HepG2 (cell line): ENCODE results near the gene GADL1.

Source experiments
- ARHGAP35 ChIP-seq: sonication (generic); formaldehyde crosslinking; IDR thresholded peaks from 2 replicates; pipeline ENCODE4 v1.9.0; 2022; ENCODE audit warnings: mild to moderate bottlenecking, inconsistent platforms, moderate library complexity, missing genetic modification reagents, borderline replicate concordance
- CTCF ChIP-seq: sonication (generic); formaldehyde crosslinking; IDR thresholded peaks from 2 replicates; pipeline ENCODE4 v1.5.0; 2020; ENCODE audit warnings: mild to moderate bottlenecking, missing genetic modification reagents, moderate library complexity
- GATA4 ChIP-seq: sonication (generic); IDR thresholded peaks from 2 replicates; pipeline ENCODE4 v1.6.1; 2016; ENCODE audit warnings: antibody characterized with exemption, low read depth, borderline replicate concordance
- HDAC1 ChIP-seq: sonication (generic); formaldehyde crosslinking; IDR thresholded peaks from 2 replicates; pipeline ENCODE4 v1.5.1; 2020; ENCODE audit warnings: mild to moderate bottlenecking, missing genetic modification reagents
- KMT2A ChIP-seq: sonication (generic); formaldehyde crosslinking; IDR thresholded peaks from 2 replicates; pipeline ENCODE4 v1.4.0; 2020; ENCODE audit warnings: missing genetic modification reagents
- POLR2A ChIP-seq, 2 experiments: IDR thresholded peaks; 2 replicates each; pipeline ENCODE4 v1.6.1; 2011; ENCODE audit warnings: low read depth in 2 of 2, low read length in 2 of 2, mild to moderate bottlenecking in 1 of 2, moderate library complexity in 1 of 2; ENCODE audit not compliant: insufficient read depth in 1 of 2
- RFX5 ChIP-seq: IDR thresholded peaks from 2 replicates; pipeline ENCODE4 v1.6.1; 2011; ENCODE audit warnings: low read depth, low read length, improper control_type of control experiment
- ZC3H4 ChIP-seq: sonication (generic); formaldehyde crosslinking; IDR thresholded peaks from 2 replicates; pipeline ENCODE4 v1.4.0; 2020; ENCODE audit warnings: missing genetic modification reagents, borderline replicate concordance
- ZNF12 ChIP-seq: sonication (generic); formaldehyde crosslinking; IDR thresholded peaks from 2 replicates; pipeline ENCODE4 v1.5.0; 2020; ENCODE audit warnings: missing genetic modification reagents

- TF ChIP-seq RFX5 (no peak), GATA4 (no peak), POLR2A (IDR thresholded peaks at IDR 0.05; ENCODE audit: insufficient read depth in 1 of 2, low read depth in 2 of 2, low read length in 2 of 2) (no peak), HDAC1 (CRISPR knock-in tag) (no peak), CTCF (CRISPR knock-in tag) (no peak), KMT2A (no peak), ZC3H4 (CRISPR knock-in tag) (no peak), ZNF12 (CRISPR knock-in tag) (no peak), ARHGAP35 (CRISPR knock-in tag) (no peak)
Measured at GRCh38 chr3:30760040-30760695, 134.3 kb downstream of the GADL1 start.
